Brain microvascular endothelial cell (primary cell): ENCODE data around the gene LRP4.

Experiments used
- DNase-seq: peaks from one replicate; pipeline ENCODE4 v3.0.0-alpha.2; 2020
- H3K27ac ChIP-seq: fragments of 250-450 bp; sonication (Bioruptor Pico); 2 replicates; pipeline ENCODE4 v1.5.1; 2020; ENCODE audit warnings: mild to moderate bottlenecking, moderate library complexity
- H3K27me3 ChIP-seq: fragments of 250-450 bp; sonication (Bioruptor Pico); replicated peaks from 2 replicates; pipeline ENCODE4 v1.5.1; 2020; ENCODE audit warnings: mild to moderate bottlenecking
- H3K36me3 ChIP-seq: fragments of 250-450 bp; sonication (Bioruptor Pico); replicated peaks from 2 replicates; pipeline ENCODE4 v1.5.1; 2020; ENCODE audit warnings: mild to moderate bottlenecking
- H3K4me3 ChIP-seq: 2 replicates; pipeline ENCODE4 v1.5.1; 2011; ENCODE audit warnings: low read depth, mild to moderate bottlenecking, control low read depth, low read length, moderate library complexity
- CTCF ChIP-seq: IDR thresholded peaks from 2 replicates; pipeline ENCODE4 v1.5.1; 2011; ENCODE audit warnings: low read depth, mild to moderate bottlenecking, moderate library complexity, low read length, control low read depth, inconsistent platforms; ENCODE audit errors: missing control alignments
- in situ Hi-C: cut with HindIII; loops from 2 replicates; pipeline ENCODE4 v1.10.0; 2017; ENCODE audit warnings: low sequenced_read_pairs, low pct_ligation_motif_present

The LRP4 gene

GRCh38 chr11:46849631-46850030 lies 68.7 kb downstream of the LRP4 start:
- no peak for TF ChIP-seq CTCF
- no peak for DNase-seq
- H3K4me3 ChIP-seq = no peak overlapping the region
- H3K27me3 ChIP-seq = no peaks in the 10 kb centered on the region
- no peak overlapping the region for H3K27ac ChIP-seq
- in situ Hi-C loops = no loop called here
- H3K36me3 ChIP-seq = no peaks in the 10 kb centered on the region

GRCh38 chr11:46846510-46846830 lies 71.9 kb downstream of the LRP4 start:
- H3K27ac ChIP-seq = no peak overlapping the region
- H3K4me3 ChIP-seq = peak overlapping the region; percentile 94
- no peak for DNase-seq
- no peaks in the 10 kb centered on the region for H3K36me3 ChIP-seq
- no peak for TF ChIP-seq CTCF
- no peaks in the 10 kb centered on the region for H3K27me3 ChIP-seq
- in situ Hi-C loops = no loop called here

GRCh38 chr11:46845740-46846509 lies 72.4 kb downstream of the LRP4 start, which contains the start of gene CKAP5:
Gene CKAP5 (minus strand): TSS chr11:46846280. CDS start chr11:46821231, 25,049 bp downstream.
- in situ Hi-C loops = no loop called here
- H3K36me3 ChIP-seq = no peaks in the 10 kb centered on the region
- H3K4me3 ChIP-seq = peak within 1 kb of the TSS; percentile 94
- DNase-seq = peak; percentile 90
- peak; percentile 7 for TF ChIP-seq CTCF
- no peaks in the 10 kb centered on the region for H3K27me3 ChIP-seq
- peak within 1 kb of the TSS; percentile 80 for H3K27ac ChIP-seq

- H3K36me3 ChIP-seq = no peaks in the 10 kb centered on the region
- H3K27me3 ChIP-seq = no peaks in the 10 kb centered on the region
- H3K4me3 ChIP-seq = peak overlapping the region; percentile 94
- no peak for TF ChIP-seq CTCF
- in situ Hi-C loops = no loop called here
- H3K27ac ChIP-seq = peak overlapping the region; percentile 80
- DNase-seq = no peak
These were observed 73.0 kb downstream of the LRP4 start for GRCh38 chr11:46845440-46845739.

GRCh38 chr11:46840116-46840515 lies 78.2 kb downstream of the LRP4 start:
- no peak for TF ChIP-seq CTCF
- no peak overlapping the region for H3K27ac ChIP-seq

GRCh38 chr11:46838501-46838900 lies 79.8 kb downstream of the LRP4 start:
- no peaks in the 10 kb centered on the region for H3K27me3 ChIP-seq
- no peak overlapping the region for H3K4me3 ChIP-seq
- DNase-seq = no peak
- in situ Hi-C loops = no loop called here
- H3K36me3 ChIP-seq = no peaks in the 10 kb centered on the region
- TF ChIP-seq CTCF = no peak
- H3K27ac ChIP-seq = no peak overlapping the region

More at GRCh38 chr11:46840116-46840515, 78.2 kb downstream of the LRP4 start:
- no peak for DNase-seq
- no peaks in the 10 kb centered on the region for H3K27me3 ChIP-seq
- no peak overlapping the region for H3K4me3 ChIP-seq
- in situ Hi-C loops = no loop called here
- no peaks in the 10 kb centered on the region for H3K36me3 ChIP-seq
